Small intestine (tissue), 7 donors: ENCODE measurements around the gene SLC35F4. TPM values are rescaled to one million over a fixed set of nuclear protein-coding genes. Genes with fewer than 3 reads are reported as not detected.

Experiments
- DNase-seq, 2 donors: peaks; one replicate each; pipeline versions ENCODE4 v3.0.0 to v3.0.0-alpha.2; 2013
- FAIRE-seq: peaks from 2 replicates; lab custom pipeline; 2012; peaks lifted over from hg19 to GRCh38; lab: Jason Lieb, UNC
- H3K27ac ChIP-seq, 3 donors: one replicate each; pipeline ENCODE4 v1.5.1; 2013; ENCODE audit warnings: low read length in 2 of 3, mild to moderate bottlenecking in 2 of 3, control low read depth in 1 of 3, inconsistent platforms in 1 of 3, low read depth in 1 of 3, moderate library complexity in 1 of 3
- H3K27me3 ChIP-seq, 3 donors: one replicate each; pipeline ENCODE4 v1.6.1; 2013; ENCODE audit warnings: low read length in 3 of 3, inconsistent platforms in 1 of 3; ENCODE audit not compliant: control insufficient read depth in 3 of 3, insufficient read depth in 3 of 3
- H3K36me3 ChIP-seq, 3 donors: one replicate each; pipeline ENCODE4 v1.6.1; 2013; ENCODE audit warnings: low read length in 3 of 3, inconsistent platforms in 1 of 3, low read depth in 1 of 3, mild to moderate bottlenecking in 1 of 3, moderate library complexity in 1 of 3; ENCODE audit not compliant: control insufficient read depth in 3 of 3, insufficient read depth in 2 of 3
- H3K4me1 ChIP-seq, 3 donors: one replicate each; pipeline ENCODE4 v1.6.1; 2013; ENCODE audit warnings: low read length in 2 of 3, inconsistent platforms in 1 of 3, low read depth in 1 of 3, mild to moderate bottlenecking in 1 of 3, moderate library complexity in 1 of 3; ENCODE audit not compliant: control insufficient read depth in 3 of 3, insufficient read depth in 2 of 3
- H3K4me3 ChIP-seq, 3 donors: one replicate each; pipeline ENCODE4 v1.5.1; 2013; ENCODE audit warnings: low read length in 3 of 3, control low read depth in 1 of 3, inconsistent platforms in 1 of 3, low read depth in 1 of 3, mild to moderate bottlenecking in 1 of 3, moderate library complexity in 1 of 3
- H3K9me3 ChIP-seq, 2 donors: one replicate each; pipeline ENCODE4 v1.6.1; 2013; ENCODE audit warnings: low read depth in 1 of 2, low read length in 1 of 2; ENCODE audit not compliant: control insufficient read depth in 2 of 2, insufficient read depth in 1 of 2
- WGBS, 3 donors: extraction: QIAGEN DNeasy Blood & Tissue Kit; methylation state at CpG; one replicate each; pipeline ENCODE4 v1.1.7; 2013; 5-methylcytosine and 5-hydroxymethylcytosine counted together
- polyA plus RNA-seq, 4 donors: library from polyadenylated mRNA; stranded (reverse) in 3 of 4; unstranded in 1 of 4; fragments of 200-250 nt in 3 of 4; fragments of 120-200 nt in 1 of 4; gene quantifications; one replicate each; pipeline versions ENCODE4 v1.2.1 to v1.2.3, GENCODE V29; 2013
- donor health status: healthy with polysubstance abuse.
- donor health status: control.
- donor health status: control.
- donor health status: Bipolar disorder and iron deficiency.
- donor health status: healthy.

The SLC35F4 gene
- polyA plus RNA-seq, 4 donors, result 0.10 to 0.13 TPM; not detected in 2

DNA sequence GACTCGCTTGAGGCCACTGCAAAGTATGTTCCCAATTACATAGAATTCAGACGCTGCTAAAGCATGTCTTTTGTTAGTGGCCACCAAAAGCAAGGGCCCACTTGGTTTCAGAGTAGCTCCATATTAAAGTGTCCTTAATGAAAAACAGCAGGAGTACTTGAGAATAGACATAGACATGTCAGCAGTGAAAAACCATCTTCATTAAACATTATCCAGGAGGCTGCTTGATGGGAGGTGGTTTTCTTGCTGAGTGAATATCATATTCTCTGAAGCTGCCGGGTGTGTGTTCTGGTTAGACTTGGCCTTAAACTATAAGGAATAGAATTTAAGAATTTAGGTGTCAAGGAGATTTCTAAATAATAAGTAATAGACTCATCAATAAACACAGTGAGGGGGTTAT is 292.7 kb downstream of the SLC35F4 start:
- no peak for FAIRE-seq
- Histone ChIP-seq H3K4me3 (no peak overlapping the region), H3K9me3 (no peaks in the 10 kb centered on the region)

DNA sequence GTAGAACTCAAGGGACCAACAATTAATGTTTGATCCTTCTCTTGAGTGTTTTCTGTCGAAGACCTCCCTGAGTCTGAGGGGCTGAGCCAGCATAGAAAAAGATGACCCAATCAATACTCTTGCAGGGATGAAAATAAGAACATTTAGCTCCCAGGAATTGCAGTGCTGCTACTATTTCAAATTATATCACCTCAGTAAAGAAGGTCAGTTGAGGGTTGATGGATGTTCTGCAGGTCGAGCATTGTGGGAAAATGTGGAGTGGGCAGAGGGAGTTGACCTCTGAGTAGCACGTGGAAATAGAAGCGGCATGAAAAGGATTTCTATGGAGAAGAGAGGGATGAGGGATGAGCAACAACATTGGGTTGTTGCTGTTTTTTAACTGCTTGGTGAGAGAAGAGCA is 297.3 kb downstream of the SLC35F4 start:
- Histone ChIP-seq H3K4me3 (no peak overlapping the region), H3K36me3 (no peaks in the 10 kb centered on the region), H3K4me1 (no peaks in the 10 kb centered on the region), H3K27me3 (no peaks in the 10 kb centered on the region), H3K27ac (no peak overlapping the region), H3K9me3 (no peaks in the 10 kb centered on the region)
- WGBS, 3 donors, result 79 to 83% (median 83%) methylated on average over 4 of the region's 4 CpGs
- DNase-seq (no peak), FAIRE-seq (no peak)

More for the DNA sequence above, 292.7 kb downstream of the SLC35F4 start:
- Histone ChIP-seq H3K4me1 (no peaks in the 10 kb centered on the region), H3K36me3 (no peaks in the 10 kb centered on the region), H3K27me3 (no peaks in the 10 kb centered on the region), H3K27ac (no peak overlapping the region)
- WGBS, 3 donors, result 88 to 92% (median 90%) methylated on average over 3 of the region's 3 CpGs
- DNase-seq, result no peak

DNA sequence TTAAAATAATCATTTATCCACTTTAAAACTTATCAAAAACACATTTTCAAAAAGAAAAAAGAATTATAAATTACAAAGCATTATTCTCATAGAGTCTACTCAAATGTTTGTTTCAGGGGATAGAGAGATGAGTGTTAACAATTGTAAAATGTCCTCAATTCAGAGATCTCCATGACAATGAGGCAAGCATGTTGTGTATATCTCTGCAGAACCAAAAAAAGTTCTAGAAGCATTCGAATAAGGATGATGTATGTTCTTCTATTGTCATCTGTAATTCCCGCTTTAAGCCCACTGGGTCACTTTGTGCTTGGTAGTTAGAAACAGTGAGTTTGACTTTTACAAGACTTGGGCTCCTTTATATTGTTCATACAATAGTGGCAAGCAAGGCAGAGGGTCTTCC is 298.7 kb downstream of the SLC35F4 start:
- Histone ChIP-seq H3K4me3 (no peak overlapping the region), H3K9me3 (no peaks in the 10 kb centered on the region), H3K4me1 (no peaks in the 10 kb centered on the region), H3K27me3 (no peaks in the 10 kb centered on the region), H3K36me3 (no peaks in the 10 kb centered on the region), H3K27ac (no peak overlapping the region)
- 86 to 95% (median 90%) methylated on average over 2 of the region's 2 CpGs for WGBS, 3 donors
- DNase-seq (no peak), FAIRE-seq (no peak)

DNA sequence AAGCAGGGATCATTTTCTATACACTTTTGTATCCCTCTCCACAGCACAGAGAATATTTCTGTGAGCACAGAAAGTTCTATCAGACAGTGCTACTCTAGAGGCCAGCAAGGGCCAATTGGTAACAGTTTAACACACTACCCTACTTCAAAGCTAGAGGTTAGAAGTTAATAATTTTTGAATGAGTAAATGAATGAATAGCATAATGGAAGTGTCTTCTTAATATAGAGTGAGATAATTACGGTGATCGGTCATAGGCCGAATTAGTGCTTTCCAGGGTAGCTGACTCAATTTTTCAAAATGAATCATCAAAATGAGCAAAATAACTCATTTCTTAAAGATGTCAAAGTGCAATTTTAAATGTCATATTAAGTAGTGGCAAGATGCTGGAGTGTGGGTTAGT is 305.2 kb downstream of the SLC35F4 start:
- peak overlapping the region in 1 of 3 donors; percentile 25 for H3K27ac ChIP-seq
- whole genome bisulfite sequencing, 3 donors, result 58% methylated on average over 3 of the region's 3 CpGs
- FAIRE-seq, result no peak

DNA sequence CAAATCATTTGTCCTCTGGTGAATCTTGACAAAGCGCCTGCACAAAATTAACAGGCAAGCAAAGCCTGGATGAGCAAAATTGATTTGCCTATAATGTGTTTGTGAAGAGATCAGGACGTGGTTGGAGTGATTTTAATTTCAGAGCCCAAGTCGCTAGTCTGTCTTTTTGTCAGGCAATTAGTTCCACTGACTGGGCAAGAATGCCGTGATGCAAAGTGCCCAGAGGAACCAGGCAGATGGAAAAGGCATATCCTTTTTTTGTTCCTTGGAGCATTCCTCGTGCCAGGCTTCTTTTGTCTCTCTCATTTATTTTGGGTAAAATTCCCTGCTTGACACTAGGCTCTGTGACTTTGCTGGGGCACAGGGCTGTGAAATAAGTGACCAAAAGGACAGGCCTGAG is 306.3 kb downstream of the SLC35F4 start:
- WGBS, 3 donors, result 76 to 87% (median 84%) methylated on average over 5 of the region's 5 CpGs

More for the DNA sequence above, 305.2 kb downstream of the SLC35F4 start:
- Histone ChIP-seq H3K27me3 (no peaks in the 10 kb centered on the region), H3K4me1 (peaks cover 0 to 6% (median 0%) of the 10 kb centered on the region in 3 donors), H3K4me3 (no peak overlapping the region), H3K9me3 (no peaks in the 10 kb centered on the region), H3K36me3 (no peaks in the 10 kb centered on the region)
- DNase-seq, result peak in 1 of 2 donors; percentile 16

DNA sequence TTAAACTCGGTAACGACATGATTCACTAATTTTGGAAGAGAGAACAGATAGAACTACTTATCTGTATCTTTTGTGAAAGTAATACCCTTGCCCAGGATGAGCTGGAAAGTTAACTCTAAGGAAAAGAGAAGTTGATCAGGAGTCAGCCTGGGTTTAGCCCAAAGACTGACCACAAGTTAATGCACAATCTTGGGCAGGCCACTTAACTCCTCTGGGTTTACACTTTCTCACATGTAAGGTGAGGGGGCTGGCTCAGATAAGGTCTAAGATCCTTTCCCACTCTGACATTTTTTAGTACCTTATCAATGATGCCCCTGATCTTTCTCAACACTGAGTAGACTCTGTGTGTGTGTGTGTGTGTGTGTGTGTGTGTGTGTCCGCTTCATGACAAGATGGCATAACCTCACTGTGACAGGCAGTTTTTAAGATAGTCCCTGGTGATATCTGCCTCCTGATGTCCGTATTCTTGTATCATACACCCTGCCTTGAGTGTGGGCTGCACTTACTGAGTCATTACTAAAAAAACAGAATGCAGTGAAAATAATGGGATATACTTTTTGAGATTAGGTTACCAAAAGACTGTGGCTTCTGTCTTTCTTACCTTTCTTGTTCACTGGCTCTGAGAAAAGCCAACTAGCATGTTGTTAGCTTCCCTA is 316.0 kb downstream of the SLC35F4 start:
- no peak for FAIRE-seq
- Histone ChIP-seq H3K36me3 (no peaks in the 10 kb centered on the region), H3K27ac (no peak overlapping the region), H3K4me3 (no peak overlapping the region), H3K9me3 (peaks cover 0 to 15% of the 10 kb centered on the region in 2 donors), H3K27me3 (no peaks in the 10 kb centered on the region), H3K4me1 (no peaks in the 10 kb centered on the region)
- 78 to 86% (median 81%) methylated on average over 4 of the region's 4 CpGs for WGBS, 3 donors
- DNase-seq, result no peak

More for the DNA sequence above, 306.3 kb downstream of the SLC35F4 start:
- H3K27ac ChIP-seq, result no peak overlapping the region
- FAIRE-seq (no peak), DNase-seq (no peak)
- no peaks in the 10 kb centered on the region for H3K36me3 ChIP-seq
- H3K9me3 ChIP-seq, result peaks cover 0 to 5% of the 10 kb centered on the region in 2 donors
- no peak overlapping the region for H3K4me3 ChIP-seq
- H3K4me1 ChIP-seq, result peaks cover 0 to 6% (median 0%) of the 10 kb centered on the region in 3 donors
- H3K27me3 ChIP-seq, result no peaks in the 10 kb centered on the region

DNA sequence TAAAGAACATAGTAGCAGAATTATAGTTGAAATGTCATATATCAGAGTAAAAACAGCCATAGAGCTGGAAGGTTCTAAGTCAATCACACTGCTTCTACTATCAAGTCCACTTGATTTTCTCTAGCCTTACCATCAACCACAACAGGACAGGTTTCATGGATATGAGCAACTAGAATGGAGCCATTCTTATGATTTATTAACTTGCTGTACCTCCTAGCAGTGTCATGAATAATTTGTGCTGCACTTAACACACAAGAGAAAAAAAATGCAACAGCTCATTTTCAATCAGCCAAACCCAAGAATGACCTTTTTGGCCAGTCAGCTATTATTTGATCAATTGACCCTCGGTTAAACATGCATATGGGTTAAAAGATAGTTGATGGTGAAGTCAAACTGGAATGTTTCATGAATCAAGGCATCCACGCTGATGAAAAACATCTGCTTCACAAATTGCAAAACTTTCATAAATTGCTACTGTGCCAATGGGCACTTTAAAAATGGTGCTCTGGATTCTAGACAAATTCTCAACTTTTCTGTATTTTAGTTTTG is 316.8 kb downstream of the SLC35F4 start:
- peaks cover 0 to 10% of the 10 kb centered on the region in 2 donors for H3K9me3 ChIP-seq
- DNase-seq, result no peak
- no peak overlapping the region for H3K4me3 ChIP-seq
- no peaks in the 10 kb centered on the region for H3K4me1 ChIP-seq
- no peaks in the 10 kb centered on the region for H3K27me3 ChIP-seq
- no peak overlapping the region for H3K27ac ChIP-seq
- no peaks in the 10 kb centered on the region for H3K36me3 ChIP-seq
- 59 to 66% (median 66%) methylated on average over 2 of the region's 2 CpGs for WGBS, 3 donors
- FAIRE-seq, result no peak

DNA sequence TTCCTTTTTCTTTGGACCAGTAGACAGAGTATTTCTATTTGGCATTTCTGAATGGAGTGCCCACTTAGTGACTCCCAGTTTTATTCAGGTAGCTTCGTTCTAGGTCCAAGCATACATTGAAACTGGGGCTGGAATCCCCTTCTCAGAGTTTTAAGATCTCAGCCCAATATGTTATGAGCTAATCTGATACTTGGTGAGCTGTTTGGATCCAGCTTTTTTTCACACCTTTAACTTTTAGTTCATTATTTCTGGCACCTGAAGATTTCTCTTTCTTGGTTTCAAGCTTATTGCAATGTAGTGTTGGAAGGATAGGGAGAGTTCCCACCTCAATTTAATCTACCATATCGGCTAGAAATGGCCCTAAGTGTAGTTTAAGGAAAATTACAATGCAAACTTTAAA is 318.8 kb downstream of the SLC35F4 start:
- DNase-seq, result no peak
- H3K9me3 ChIP-seq, result peaks cover 0 to 13% of the 10 kb centered on the region in 2 donors
- no peak overlapping the region for H3K4me3 ChIP-seq
- no peaks in the 10 kb centered on the region for H3K27me3 ChIP-seq
- no peaks in the 10 kb centered on the region for H3K4me1 ChIP-seq
- FAIRE-seq, result no peak
- H3K27ac ChIP-seq, result no peak overlapping the region
- 63 to 78% (median 69%) methylated on average over 2 of the region's 2 CpGs for WGBS, 3 donors
- no peaks in the 10 kb centered on the region for H3K36me3 ChIP-seq
